GM12892 (cell line): ENCODE results near the gene CHST11.

Source experiments
- POLR2A ChIP-seq: IDR thresholded peaks from 2 replicates; pipeline ENCODE4 v1.6.1; 2011; ENCODE audit warnings: low read depth, low read length, control low read depth
- POLR2AphosphoS5 ChIP-seq: IDR thresholded peaks from 2 replicates; pipeline ENCODE4 v1.6.1; 2011; ENCODE audit warnings: low read depth, low read length, control low read depth

- TF ChIP-seq POLR2A (no peak), POLR2AphosphoS5 (no peak)
Observed at GRCh38 chr12:104741077-104741476, 284.3 kb downstream of the CHST11 start.
